ENCODE data around the gene SLC13A1.

DNA sequence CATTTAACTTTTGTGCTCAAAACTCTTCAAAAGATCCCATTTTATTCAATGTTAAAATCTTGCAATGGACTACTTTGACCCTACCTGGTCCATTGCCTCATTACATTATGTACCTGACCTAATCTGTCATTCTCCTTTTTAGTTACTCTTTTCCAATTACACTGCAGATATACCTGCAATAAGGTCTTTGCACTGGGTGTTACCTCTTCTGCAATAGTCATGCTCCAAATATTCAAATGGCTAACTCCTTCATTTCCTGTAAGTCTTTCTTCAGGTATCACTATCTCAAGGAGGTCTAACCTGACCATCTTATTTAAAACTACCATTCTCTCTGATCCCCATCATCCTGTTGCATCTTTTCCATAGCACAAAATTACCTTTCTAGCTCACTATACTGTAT is 22.3 kb downstream of the SLC13A1 start:
- TF ChIP-seq, protein P1, sequence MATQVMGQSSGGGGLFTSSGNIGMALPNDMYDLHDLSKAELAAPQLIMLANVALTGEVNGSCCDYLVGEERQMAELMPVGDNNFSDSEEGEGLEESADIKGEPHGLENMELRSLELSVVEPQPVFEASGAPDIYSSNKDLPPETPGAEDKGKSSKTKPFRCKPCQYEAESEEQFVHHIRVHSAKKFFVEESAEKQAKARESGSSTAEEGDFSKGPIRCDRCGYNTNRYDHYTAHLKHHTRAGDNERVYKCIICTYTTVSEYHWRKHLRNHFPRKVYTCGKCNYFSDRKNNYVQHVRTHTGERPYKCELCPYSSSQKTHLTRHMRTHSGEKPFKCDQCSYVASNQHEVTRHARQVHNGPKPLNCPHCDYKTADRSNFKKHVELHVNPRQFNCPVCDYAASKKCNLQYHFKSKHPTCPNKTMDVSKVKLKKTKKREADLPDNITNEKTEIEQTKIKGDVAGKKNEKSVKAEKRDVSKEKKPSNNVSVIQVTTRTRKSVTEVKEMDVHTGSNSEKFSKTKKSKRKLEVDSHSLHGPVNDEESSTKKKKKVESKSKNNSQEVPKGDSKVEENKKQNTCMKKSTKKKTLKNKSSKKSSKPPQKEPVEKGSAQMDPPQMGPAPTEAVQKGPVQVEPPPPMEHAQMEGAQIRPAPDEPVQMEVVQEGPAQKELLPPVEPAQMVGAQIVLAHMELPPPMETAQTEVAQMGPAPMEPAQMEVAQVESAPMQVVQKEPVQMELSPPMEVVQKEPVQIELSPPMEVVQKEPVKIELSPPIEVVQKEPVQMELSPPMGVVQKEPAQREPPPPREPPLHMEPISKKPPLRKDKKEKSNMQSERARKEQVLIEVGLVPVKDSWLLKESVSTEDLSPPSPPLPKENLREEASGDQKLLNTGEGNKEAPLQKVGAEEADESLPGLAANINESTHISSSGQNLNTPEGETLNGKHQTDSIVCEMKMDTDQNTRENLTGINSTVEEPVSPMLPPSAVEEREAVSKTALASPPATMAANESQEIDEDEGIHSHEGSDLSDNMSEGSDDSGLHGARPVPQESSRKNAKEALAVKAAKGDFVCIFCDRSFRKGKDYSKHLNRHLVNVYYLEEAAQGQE (IDR thresholded peaks at IDR 0.05; ENCODE audit: unreplicated experiment): no peak
- TF ChIP-seq, protein P2, sequence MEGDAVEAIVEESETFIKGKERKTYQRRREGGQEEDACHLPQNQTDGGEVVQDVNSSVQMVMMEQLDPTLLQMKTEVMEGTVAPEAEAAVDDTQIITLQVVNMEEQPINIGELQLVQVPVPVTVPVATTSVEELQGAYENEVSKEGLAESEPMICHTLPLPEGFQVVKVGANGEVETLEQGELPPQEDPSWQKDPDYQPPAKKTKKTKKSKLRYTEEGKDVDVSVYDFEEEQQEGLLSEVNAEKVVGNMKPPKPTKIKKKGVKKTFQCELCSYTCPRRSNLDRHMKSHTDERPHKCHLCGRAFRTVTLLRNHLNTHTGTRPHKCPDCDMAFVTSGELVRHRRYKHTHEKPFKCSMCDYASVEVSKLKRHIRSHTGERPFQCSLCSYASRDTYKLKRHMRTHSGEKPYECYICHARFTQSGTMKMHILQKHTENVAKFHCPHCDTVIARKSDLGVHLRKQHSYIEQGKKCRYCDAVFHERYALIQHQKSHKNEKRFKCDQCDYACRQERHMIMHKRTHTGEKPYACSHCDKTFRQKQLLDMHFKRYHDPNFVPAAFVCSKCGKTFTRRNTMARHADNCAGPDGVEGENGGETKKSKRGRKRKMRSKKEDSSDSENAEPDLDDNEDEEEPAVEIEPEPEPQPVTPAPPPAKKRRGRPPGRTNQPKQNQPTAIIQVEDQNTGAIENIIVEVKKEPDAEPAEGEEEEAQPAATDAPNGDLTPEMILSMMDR (conservative IDR thresholded peaks at IDR 0.05; ENCODE audit: low read depth in 2 of 2): no peak
- TF ChIP-seq EZH2phosphoT487 (IDR thresholded peaks at IDR 0.05; ENCODE audit: unreplicated experiment): no peak
- TF ChIP-seq EZH2 (IDR thresholded peaks at IDR 0.05; ENCODE audit: low read depth, unreplicated experiment): no peak
- TF ChIP-seq POLR2AphosphoS5 (IDR thresholded peaks at IDR 0.05; ENCODE audit: low read depth): no peak
- TF ChIP-seq, protein P3, sequence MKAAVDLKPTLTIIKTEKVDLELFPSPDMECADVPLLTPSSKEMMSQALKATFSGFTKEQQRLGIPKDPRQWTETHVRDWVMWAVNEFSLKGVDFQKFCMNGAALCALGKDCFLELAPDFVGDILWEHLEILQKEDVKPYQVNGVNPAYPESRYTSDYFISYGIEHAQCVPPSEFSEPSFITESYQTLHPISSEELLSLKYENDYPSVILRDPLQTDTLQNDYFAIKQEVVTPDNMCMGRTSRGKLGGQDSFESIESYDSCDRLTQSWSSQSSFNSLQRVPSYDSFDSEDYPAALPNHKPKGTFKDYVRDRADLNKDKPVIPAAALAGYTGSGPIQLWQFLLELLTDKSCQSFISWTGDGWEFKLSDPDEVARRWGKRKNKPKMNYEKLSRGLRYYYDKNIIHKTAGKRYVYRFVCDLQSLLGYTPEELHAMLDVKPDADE (IDR thresholded peaks at IDR 0.05): no peak
- TF ChIP-seq JUNB (IDR thresholded peaks at IDR 0.05; ENCODE audit: unreplicated experiment): no peak
- no peak for TF ChIP-seq CREB1 (CRISPR knock-in tag; IDR thresholded peaks at IDR 0.05; ENCODE audit: low read depth)
- no peak for TF ChIP-seq ZNF114 (CRISPR knock-in tag; IDR thresholded peaks at IDR 0.05)
- TF ChIP-seq ZNF331 (CRISPR knock-in tag; IDR thresholded peaks at IDR 0.05; ENCODE audit: low read depth): no peak
- no peak for TF ChIP-seq NANOG (IDR thresholded peaks at IDR 0.05; ENCODE audit: borderline replicate concordance)

All from GM23338 (cell line).